NK-92 treated with Interleukin-12 subunit alpha and Interleukin-12 subunit beta, amount 100 ng/mL, for 24 hours (cell line): ENCODE data around the gene POLD2.

Source experiments
- DNase-seq: peaks from one replicate; lab custom pipeline; 2025; lab: John Stamatoyannopoulos, UW

POLD2 gene

DNA sequence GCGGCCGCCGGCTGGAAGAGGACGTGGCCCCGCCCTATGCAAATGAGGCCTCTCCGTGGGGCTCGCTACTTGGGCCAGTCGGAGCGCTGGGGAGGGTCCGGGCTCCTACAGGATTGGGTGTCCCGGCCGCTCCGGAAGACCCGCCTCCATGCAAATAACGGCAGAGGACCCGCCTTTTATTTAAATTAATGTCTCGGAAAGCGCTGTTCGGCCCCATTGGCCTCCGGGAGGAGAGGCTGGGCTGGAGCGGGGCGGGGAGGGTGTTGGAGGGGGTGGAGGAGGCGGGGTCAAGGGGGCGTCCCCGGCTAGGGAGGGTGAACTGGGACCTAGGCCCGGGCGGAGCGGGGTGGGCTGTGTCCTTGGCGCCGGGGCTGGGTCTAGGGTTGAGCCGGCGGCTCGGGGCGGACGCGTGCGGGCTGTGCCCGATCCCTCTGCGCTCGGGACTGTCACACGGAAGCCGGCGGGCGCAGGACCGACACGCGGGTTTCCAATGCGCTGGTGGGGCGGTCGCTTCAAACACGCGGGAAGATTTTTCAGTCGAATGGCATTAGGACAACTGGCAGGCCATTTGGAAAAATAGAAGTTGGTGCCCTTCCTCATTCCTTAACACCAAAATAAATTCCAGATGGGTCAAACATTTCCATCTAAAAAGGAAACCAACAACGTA, 40.7 kb downstream of the POLD2 start:
- DNase-seq: peak; percentile 97

DNA sequence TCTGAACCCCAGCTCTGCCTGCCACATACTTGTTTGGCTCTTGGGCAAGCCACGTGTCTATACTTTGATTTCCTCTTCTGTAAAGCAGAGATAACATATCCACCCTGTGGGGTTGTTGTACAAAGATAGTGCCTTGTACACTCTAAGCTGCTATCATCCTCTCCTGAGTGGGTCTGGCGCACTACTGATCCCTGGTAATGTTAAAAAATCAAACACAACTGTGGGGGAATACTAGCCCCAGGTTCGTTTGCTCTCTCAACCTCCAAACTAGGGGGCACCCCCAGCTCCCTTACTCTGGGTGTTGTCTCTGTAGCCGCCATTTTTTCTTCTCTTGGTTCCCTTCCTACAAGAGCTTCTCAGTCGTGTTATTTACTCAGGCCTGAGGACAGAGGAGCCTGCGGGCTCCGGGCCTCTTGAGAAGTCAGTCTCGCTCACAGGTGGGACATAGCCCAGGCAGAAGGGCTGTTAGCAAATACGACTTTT, 42.0 kb downstream of the POLD2 start:
- no peak for DNase-seq

GRCh38 chr7:44080686-44081265, 42.6 kb downstream of the POLD2 start:
- DNase-seq: no peak

GRCh38 chr7:44080118-44080517, 43.2 kb downstream of the POLD2 start:
- no peak for DNase-seq

DNA sequence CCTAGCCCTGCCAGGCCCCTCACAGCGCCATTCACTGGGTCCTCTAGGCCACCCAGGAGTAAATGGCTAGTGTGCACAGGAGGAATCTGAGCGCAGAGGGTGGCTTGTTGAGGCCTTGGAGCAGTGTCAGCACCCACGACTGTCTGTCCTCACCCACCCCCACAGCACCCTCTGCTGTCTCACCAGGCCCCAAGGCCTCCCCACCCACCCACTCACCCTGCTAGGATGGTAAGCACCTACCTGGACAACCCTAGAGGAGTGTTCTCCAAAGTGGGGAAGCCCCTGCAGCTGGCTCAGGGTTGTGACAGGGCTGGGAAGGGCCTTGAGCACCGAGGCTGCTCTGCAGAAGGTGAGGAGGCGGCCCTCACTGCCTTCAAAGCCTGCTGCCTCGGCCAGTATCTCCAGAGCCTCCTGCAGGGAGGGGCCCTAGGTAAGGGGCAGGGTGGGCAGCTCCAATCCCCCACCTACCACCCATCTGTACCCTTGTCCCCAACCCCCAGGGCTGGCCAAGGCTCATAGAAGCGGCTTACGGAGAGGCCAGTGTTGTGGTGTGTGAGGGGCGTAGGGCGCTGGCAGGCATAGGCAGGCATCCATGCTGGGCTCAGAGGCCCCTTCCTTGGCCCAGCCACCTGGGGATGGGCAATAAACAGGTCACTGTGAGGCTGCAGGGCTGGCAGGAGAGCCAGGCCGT, 43.9 kb downstream of the POLD2 start:
- DNase-seq: no peak

- no peak for DNase-seq
Measured at GRCh38 chr7:44078521-44078920, 44.8 kb downstream of the POLD2 start.

GRCh38 chr7:44077681-44078091, 45.7 kb downstream of the POLD2 start:
- DNase-seq: no peak

GRCh38 chr7:44077061-44077460, 46.3 kb downstream of the POLD2 start:
- DNase-seq: no peak

DNA sequence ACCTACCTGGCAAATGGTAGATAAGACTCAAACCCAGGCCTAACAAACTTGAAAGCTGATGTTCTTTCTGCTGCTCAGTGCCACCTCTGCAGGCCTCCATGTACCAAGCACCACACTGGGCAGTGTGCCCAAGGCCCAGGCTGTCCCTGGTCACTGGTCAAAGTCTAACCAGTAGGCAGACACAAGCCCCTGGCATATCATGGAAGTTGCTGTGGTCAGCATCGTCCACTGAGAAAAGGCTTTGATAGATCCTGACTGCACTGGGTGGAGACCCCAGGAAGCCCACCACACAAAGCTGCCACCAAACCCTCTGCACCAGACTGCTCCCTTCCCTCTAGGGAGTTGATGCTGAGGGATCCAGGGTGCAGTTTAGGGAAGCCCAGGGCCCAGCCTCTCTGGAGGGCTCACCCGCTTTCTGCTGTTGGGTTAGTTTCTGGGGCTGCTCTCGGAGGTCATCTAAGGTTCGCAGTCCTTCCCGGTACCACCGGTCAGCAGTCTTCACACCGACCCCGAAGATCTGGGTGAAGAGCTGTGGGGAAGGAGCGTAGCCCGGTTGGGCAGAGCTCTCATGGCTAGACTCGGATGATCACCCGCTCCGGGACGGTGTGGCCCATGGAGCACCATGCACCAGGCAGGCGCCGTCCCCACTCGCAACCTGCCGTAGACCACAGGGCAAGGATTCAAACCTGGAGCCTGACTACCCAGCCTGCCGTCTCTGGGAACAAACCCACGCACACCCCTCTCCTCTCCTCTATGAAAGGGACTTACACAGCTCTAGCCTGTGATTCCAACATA, 47.0 kb downstream of the POLD2 start:
- DNase-seq: no peak

GRCh38 chr7:44075296-44076075, 47.9 kb downstream of the POLD2 start:
- no peak for DNase-seq

- DNase-seq: no peak
Measured at GRCh38 chr7:44074349-44074695, 49.0 kb downstream of the POLD2 start.

GRCh38 chr7:44073664-44074348, 49.5 kb downstream of the POLD2 start:
- no peak for DNase-seq

- no peak for DNase-seq
Measured at GRCh38 chr7:44072364-44073231, 50.8 kb downstream of the POLD2 start.

DNA sequence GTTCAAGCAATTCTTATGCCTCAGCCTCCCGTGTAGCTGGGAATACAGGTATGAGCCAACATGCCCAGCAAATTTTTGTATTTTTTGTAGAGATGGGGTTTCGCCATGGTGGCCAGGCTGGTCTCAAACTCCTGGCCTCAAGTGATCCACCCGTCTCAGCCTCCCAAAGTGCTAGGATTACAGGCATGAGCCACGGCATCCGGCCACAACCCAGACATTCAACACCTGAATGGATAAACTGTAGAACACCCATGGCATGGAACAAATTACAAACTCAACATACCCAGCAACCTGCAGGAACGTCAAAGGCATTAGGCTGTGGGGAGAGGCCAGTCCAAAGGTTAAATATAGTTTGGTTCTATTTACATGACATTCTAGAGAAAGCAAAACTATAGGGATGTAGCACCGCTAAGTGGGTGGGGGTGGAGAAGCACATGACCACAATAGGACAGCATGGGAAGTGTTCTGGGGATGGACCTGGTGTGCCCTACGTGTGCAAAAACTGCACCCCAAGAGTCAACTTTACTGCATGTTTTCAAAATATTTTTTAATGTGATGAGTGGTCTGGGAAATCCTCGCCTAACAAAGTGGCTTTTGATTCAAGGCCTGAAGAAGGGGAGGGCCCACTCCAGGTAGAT, 51.5 kb downstream of the POLD2 start:
- DNase-seq: no peak

- no peak for DNase-seq
Measured at GRCh38 chr7:44068054-44068453, 55.3 kb downstream of the POLD2 start.

GRCh38 chr7:44067064-44067951, 56.0 kb downstream of the POLD2 start:
- no peak for DNase-seq

DNA sequence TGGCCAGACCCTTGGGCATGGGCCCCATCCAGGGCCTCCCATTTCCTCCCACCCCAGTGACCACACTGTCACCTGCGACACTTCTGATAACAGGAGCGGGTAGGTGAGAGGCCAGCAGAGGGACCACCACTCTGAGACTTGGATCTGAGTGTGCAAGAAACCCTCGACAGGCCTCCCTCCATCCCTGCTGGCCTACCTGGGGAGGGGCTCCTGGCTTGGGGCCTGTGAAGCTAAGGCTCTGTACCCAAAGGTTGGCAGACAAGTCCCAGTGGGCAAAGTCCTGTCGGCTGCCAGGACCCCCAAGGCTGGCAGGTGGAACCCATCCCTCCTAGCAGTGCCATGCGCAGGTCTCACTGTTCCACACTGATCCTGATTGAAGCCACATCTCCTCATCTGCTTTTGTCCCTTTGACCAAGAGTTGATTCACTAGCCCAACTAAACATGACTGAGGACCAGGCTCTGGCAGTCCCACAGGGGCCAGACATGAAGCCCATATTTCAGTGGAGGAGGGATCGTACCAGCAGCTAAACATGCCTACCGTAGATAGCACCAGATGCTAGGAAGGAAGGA, 56.8 kb downstream of the POLD2 start:
- no peak for DNase-seq

GRCh38 chr7:44066111-44066460, 57.3 kb downstream of the POLD2 start:
- DNase-seq: no peak
